HG03439 (cell line): ENCODE measurements around the gene MED8.
A peak's percentile ranks its signal among the peaks of the same experiment; 100 is the strongest.
"Not testable (repeated sequence)": the region's sequence is repeated elsewhere in the genome, so short reads cannot be mapped to it uniquely, and the experiment has no call there.

Experiments used
- ATAC-seq: cut with Tn5 transposase; IDR thresholded peaks from one replicate; pipeline ENCODE4 v1.9.1; 2021; ENCODE audit warnings: mild to moderate bottlenecking, moderate library complexity; ENCODE audit not compliant: unreplicated experiment

MED8 gene

GRCh38 chr1:43386676-43387075 lies 2.9 kb downstream of the MED8 start:
- ATAC-seq = no peak

GRCh38 chr1:43383449-43383848 lies 6.2 kb downstream of the MED8 start:
- no peak for ATAC-seq

GRCh38 chr1:43382027-43382779 lies 7.4 kb downstream of the MED8 start:
- no peak for ATAC-seq

GRCh38 chr1:43381612-43382011 lies 8.0 kb downstream of the MED8 start:
- no peak for ATAC-seq

GRCh38 chr1:43379476-43379875 lies 10.1 kb downstream of the MED8 start:
- ATAC-seq = no peak

GRCh38 chr1:43377831-43378230 lies 11.8 kb downstream of the MED8 start:
- ATAC-seq = no peak

- no peak for ATAC-seq
These were observed 12.8 kb downstream of the MED8 start for GRCh38 chr1:43376723-43377235.

- no peak for ATAC-seq
These were observed 16.3 kb downstream of the MED8 start for GRCh38 chr1:43373066-43373940.

- no peak for ATAC-seq
These were observed 17.4 kb downstream of the MED8 start for GRCh38 chr1:43372172-43372571.

GRCh38 chr1:43370564-43370963 lies 19.0 kb downstream of the MED8 start:
- ATAC-seq = no peak

- not testable (repeated sequence) for ATAC-seq
These were observed 19.8 kb downstream of the MED8 start for GRCh38 chr1:43369779-43370178.

GRCh38 chr1:43368646-43369020 lies 21.0 kb downstream of the MED8 start:
- ATAC-seq = no peak

GRCh38 chr1:43367904-43368645 lies 21.5 kb downstream of the MED8 start, which contains the start of gene ELOVL1:
Gene ELOVL1, minus strand, starts transcription at chr1:43368011. Its CDS starts 2,402 bp downstream, at chr1:43365609.
- ATAC-seq = peak; percentile 64

- peak; percentile 43 for ATAC-seq
These were observed 22.3 kb downstream of the MED8 start for GRCh38 chr1:43367026-43367903.

GRCh38 chr1:43366601-43367025 lies 23.0 kb downstream of the MED8 start:
- no peak for ATAC-seq

- ATAC-seq = no peak
These were observed 23.4 kb downstream of the MED8 start for GRCh38 chr1:43366179-43366578.

GRCh38 chr1:43365678-43366077 lies 23.9 kb downstream of the MED8 start:
- ATAC-seq = no peak

- ATAC-seq = no peak
These were observed 25.6 kb downstream of the MED8 start for GRCh38 chr1:43363935-43364525.

GRCh38 chr1:43363283-43363934 lies 26.2 kb downstream of the MED8 start:
- ATAC-seq = no peak
